ENCODE measurements around the gene PRUNE1. TPM values are rescaled to one million over a fixed set of nuclear protein-coding genes. Genes with fewer than 3 reads are reported as not detected.
A peak's percentile ranks its signal among the peaks of the same experiment; 100 is the strongest.

The PRUNE1 gene
- total RNA-seq, 1 experiment from 2014 or later: 24.3 TPM

GRCh38 chr1:150981805-150982712, 26.2 kb upstream of the PRUNE1 start, which contains the start of gene ANXA9:
Gene ANXA9 (plus strand): TSS chr1:150982292. CDS start chr1:150983106, 814 bp downstream.
- ChIA-PET POLR2A (interaction anchor here (0.5 to 2.4 kb wide), 9 partner anchors 11 to 237 kb away, joined by 3 to 19 read pairs (median 5); partner anchors contain the start of gene MINDY1), CTCF (interaction anchor here (0.5 to 3.4 kb wide), 9 partner anchors 10 to 169 kb away, joined by 3 to 40 read pairs (median 4); partner anchors contain the start of gene MINDY1)
- intact Hi-C loops (cut with micrococcal nuclease; ENCODE audit: unreplicated experiment): loop anchor here (1.0 to 5.0 kb wide), 3 partner anchors 14 to 105 kb away; partner anchors contain the start of genes ARNT and C1orf56
- Mint-ChIP-seq H3K36me3 (ENCODE audit: insufficient read depth, unreplicated experiment) (peaks cover 26% of the 10 kb centered on the region), H3K4me1 (ENCODE audit: low read depth, unreplicated experiment) (peaks cover 39% of the 10 kb centered on the region), H3K4me3 (ENCODE audit: unreplicated experiment) (peak within 1 kb of the TSS; percentile 76), H3K9me3 (ENCODE audit: unreplicated experiment) (no peaks in the 10 kb centered on the region), H3K27ac (ENCODE audit: unreplicated experiment) (peak within 1 kb of the TSS; percentile 93), H3K27me3 (ENCODE audit: insufficient read depth, unreplicated experiment) (no peaks in the 10 kb centered on the region)
- Histone ChIP-seq H3K36me3 (ENCODE audit: control insufficient read depth, insufficient read depth, low read length) (peaks cover 2% of the 10 kb centered on the region; the same call in 1 of the 2 replicates), H3K27me3 (replicated peaks; ENCODE audit: control insufficient read depth, insufficient read depth, low read length) (no peaks in the 10 kb centered on the region), H3K4me1 (peaks cover 79% of the 10 kb centered on the region), H3K9me3 (no peaks in the 10 kb centered on the region), H3K4me3 (ENCODE audit: low read depth, low read length) (peak within 1 kb of the TSS; percentile 27)
- peak; percentile 84 to 90 for DNase-seq
- TF ChIP-seq CTCF (IDR thresholded peaks at IDR 0.05; ENCODE audit: insufficient read depth in 1 of 2, low read depth in 1 of 2, low read length in 1 of 2, severe bottlenecking in 1 of 2, unreplicated experiment in 1 of 2): no peak
- TSS peak; percentile 33 for BruUV-seq (replicated peaks)

- Histone ChIP-seq H3K4me3 (ENCODE audit: low read depth, low read length) (no peak overlapping the region), H3K36me3 (ENCODE audit: control insufficient read depth, insufficient read depth, low read length) (peaks cover 2% of the 10 kb centered on the region; the same call in 1 of the 2 replicates), H3K9me3 (no peaks in the 10 kb centered on the region), H3K4me1 (peaks cover 50% of the 10 kb centered on the region), H3K27me3 (replicated peaks; ENCODE audit: control insufficient read depth, insufficient read depth, low read length) (no peaks in the 10 kb centered on the region)
- Mint-ChIP-seq H3K4me1 (ENCODE audit: low read depth, unreplicated experiment) (peaks cover 32% of the 10 kb centered on the region), H3K27ac (ENCODE audit: unreplicated experiment) (no peak overlapping the region), H3K36me3 (ENCODE audit: insufficient read depth, unreplicated experiment) (peaks cover 22% of the 10 kb centered on the region), H3K4me3 (ENCODE audit: unreplicated experiment) (no peak overlapping the region), H3K9me3 (ENCODE audit: unreplicated experiment) (no peaks in the 10 kb centered on the region), H3K27me3 (ENCODE audit: insufficient read depth, unreplicated experiment) (no peaks in the 10 kb centered on the region)
- CTCF ChIA-PET: interaction anchor here (0.7 to 1.4 kb wide), 3 partner anchors 11 to 22 kb away, joined by 3 to 5 read pairs (median 3); partner anchors contain the start of gene MINDY1
- POLR2A ChIA-PET: interaction anchor here (0.6 to 1.0 kb wide), 3 partner anchors 14 to 177 kb away, joined by 3 to 4 read pairs (median 3); no protein-coding TSS in a partner anchor
- no TSS peak for BruUV-seq (replicated peaks)
- intact Hi-C loops (cut with micrococcal nuclease; ENCODE audit: unreplicated experiment): no loop called here
- TF ChIP-seq CTCF (IDR thresholded peaks at IDR 0.05; ENCODE audit: insufficient read depth in 1 of 2, low read depth in 1 of 2, low read length in 1 of 2, severe bottlenecking in 1 of 2, unreplicated experiment in 1 of 2): no peak
- peak in 1 of 2 experiments; percentile 71 for DNase-seq
These were observed 22.9 kb upstream of the PRUNE1 start for GRCh38 chr1:150985179-150985825.

- DNase-seq: no peak
- no TSS peak for BruUV-seq (replicated peaks)
- intact Hi-C loops (cut with micrococcal nuclease; ENCODE audit: unreplicated experiment): no loop called here
- peaks cover 19% of the 10 kb centered on the region for H3K4me1 Mint-ChIP-seq (ENCODE audit: low read depth, unreplicated experiment)
- ChIA-PET POLR2A (no interaction called here), CTCF (interaction anchor here (0.8 kb wide), 1 partner anchor 11 kb away, joined by 8 read pairs; no protein-coding TSS in a partner anchor)
- Histone ChIP-seq H3K36me3 (ENCODE audit: control insufficient read depth, insufficient read depth, low read length) (peaks cover 2% of the 10 kb centered on the region; the same call in 1 of the 2 replicates), H3K4me1 (peaks cover 29% of the 10 kb centered on the region), H3K27me3 (replicated peaks; ENCODE audit: control insufficient read depth, insufficient read depth, low read length) (no peaks in the 10 kb centered on the region), H3K4me3 (ENCODE audit: low read depth, low read length) (no peak overlapping the region), H3K9me3 (no peaks in the 10 kb centered on the region)
- H3K4me3 Mint-ChIP-seq (ENCODE audit: unreplicated experiment): no peak overlapping the region
- peaks cover 22% of the 10 kb centered on the region for H3K36me3 Mint-ChIP-seq (ENCODE audit: insufficient read depth, unreplicated experiment)
- TF ChIP-seq CTCF (IDR thresholded peaks at IDR 0.05; ENCODE audit: insufficient read depth in 1 of 2, low read depth in 1 of 2, low read length in 1 of 2, severe bottlenecking in 1 of 2, unreplicated experiment in 1 of 2): no peak
- no peak overlapping the region for H3K27ac Mint-ChIP-seq (ENCODE audit: unreplicated experiment)
- no peaks in the 10 kb centered on the region for H3K27me3 Mint-ChIP-seq (ENCODE audit: insufficient read depth, unreplicated experiment)
- no peaks in the 10 kb centered on the region for H3K9me3 Mint-ChIP-seq (ENCODE audit: unreplicated experiment)
These were observed 20.3 kb upstream of the PRUNE1 start for GRCh38 chr1:150987924-150988323.

Measured in Caco-2 (cell line).